Urinary bladder (tissue), 4 donors: ENCODE measurements around the gene PISD. TPM values are rescaled to one million over a fixed set of nuclear protein-coding genes. Genes with fewer than 3 reads are reported as not detected.

Source experiments
- DNase-seq: peaks from one replicate; pipeline ENCODE4 v3.0.0-alpha.2; 2015; ENCODE audit errors: extremely low spot score
- H3K27ac ChIP-seq: one replicate; pipeline ENCODE4 v1.5.1; 2013; ENCODE audit warnings: low read depth, mild to moderate bottlenecking, moderate library complexity
- H3K36me3 ChIP-seq: one replicate; pipeline ENCODE4 v1.6.1; 2013; ENCODE audit warnings: mild to moderate bottlenecking, moderate library complexity; ENCODE audit not compliant: insufficient read depth
- H3K4me1 ChIP-seq: one replicate; pipeline ENCODE4 v1.6.1; 2013; ENCODE audit warnings: mild to moderate bottlenecking, moderate library complexity; ENCODE audit not compliant: insufficient read depth
- H3K4me3 ChIP-seq: one replicate; pipeline ENCODE4 v1.5.1; 2013; ENCODE audit warnings: low read depth, low read length
- WGBS: extraction: QIAGEN DNeasy Blood & Tissue Kit; methylation state at CpG from one replicate; pipeline ENCODE4 v1.1.7; 2013; 5-methylcytosine and 5-hydroxymethylcytosine counted together
- polyA plus RNA-seq: library from polyadenylated mRNA; stranded (reverse); fragments of 200-250 nt; gene quantifications from one replicate; pipeline ENCODE4 v1.2.3, GENCODE V29; 2013
- total RNA-seq: library from RNA; depleted of rRNA; stranded (reverse); fragments of >200 nt; gene quantifications from one replicate; pipeline ENCODE4 v1.2.3, GENCODE V29; 2014
- donor health status: healthy with polysubstance abuse.
- donor health status: healthy.

The PISD gene
- total and polyA plus RNA-seq, 2 donors: 20.1 to 22.6 TPM

GRCh38 chr22:31615491-31615860 is 46.5 kb downstream of the PISD start:
- no peak overlapping the region for H3K27ac ChIP-seq
- no peak for DNase-seq
- H3K4me1 ChIP-seq: no peaks in the 10 kb centered on the region
- WGBS: 78% methylated on average over 4 of the region's 4 CpGs
- H3K36me3 ChIP-seq: no peaks in the 10 kb centered on the region
- no peak overlapping the region for H3K4me3 ChIP-seq

- 71% methylated on average over 18 of the region's 18 CpGs for WGBS
- no peak for DNase-seq
- Histone ChIP-seq H3K4me1 (no peaks in the 10 kb centered on the region), H3K36me3 (no peaks in the 10 kb centered on the region), H3K27ac (no peak overlapping the region), H3K4me3 (no peak overlapping the region)
These were observed 47.1 kb downstream of the PISD start for GRCh38 chr22:31614781-31615490.

- DNase-seq: no peak
- Histone ChIP-seq H3K4me1 (no peaks in the 10 kb centered on the region), H3K27ac (no peak overlapping the region), H3K36me3 (no peaks in the 10 kb centered on the region), H3K4me3 (no peak overlapping the region)
- 87% methylated on average over 10 of the region's 10 CpGs for WGBS
These were observed 48.1 kb downstream of the PISD start for GRCh38 chr22:31613904-31614296.

GRCh38 chr22:31613286-31613903 is 48.6 kb downstream of the PISD start:
- DNase-seq: no peak
- Histone ChIP-seq H3K27ac (no peak overlapping the region), H3K36me3 (no peaks in the 10 kb centered on the region), H3K4me1 (no peaks in the 10 kb centered on the region), H3K4me3 (no peak overlapping the region)
- WGBS: 88% methylated on average over 23 of the region's 23 CpGs

- H3K4me1 ChIP-seq: no peaks in the 10 kb centered on the region
- H3K27ac ChIP-seq: no peak overlapping the region
- no peaks in the 10 kb centered on the region for H3K36me3 ChIP-seq
- no peak overlapping the region for H3K4me3 ChIP-seq
- WGBS: 90% methylated on average over 12 of the region's 12 CpGs
- no peak for DNase-seq
These were observed 49.1 kb downstream of the PISD start for GRCh38 chr22:31612891-31613285.

- 39% methylated on average over 16 of the region's 16 CpGs for WGBS
- H3K4me3 ChIP-seq: no peak overlapping the region
- no peak overlapping the region for H3K27ac ChIP-seq
- no peaks in the 10 kb centered on the region for H3K4me1 ChIP-seq
- H3K36me3 ChIP-seq: no peaks in the 10 kb centered on the region
- DNase-seq: no peak
These were observed 50.8 kb downstream of the PISD start for GRCh38 chr22:31611061-31611760.

- WGBS: 75% methylated on average over 6 of the region's 6 CpGs
- no peak for DNase-seq
- H3K4me1 ChIP-seq: no peaks in the 10 kb centered on the region
- no peak overlapping the region for H3K4me3 ChIP-seq
- H3K27ac ChIP-seq: no peak overlapping the region
- no peaks in the 10 kb centered on the region for H3K36me3 ChIP-seq
These were observed 51.4 kb downstream of the PISD start for GRCh38 chr22:31610611-31611010.

- Histone ChIP-seq H3K27ac (no peak overlapping the region), H3K4me3 (no peak overlapping the region), H3K36me3 (no peaks in the 10 kb centered on the region), H3K4me1 (no peaks in the 10 kb centered on the region)
- WGBS: 94% methylated on average over 10 of the region's 10 CpGs
- no peak for DNase-seq
These were observed 52.3 kb downstream of the PISD start for GRCh38 chr22:31609716-31610115.

GRCh38 chr22:31607696-31608095 is 54.3 kb downstream of the PISD start:
- WGBS: 93% methylated on average over 7 of the region's 7 CpGs
- no peaks in the 10 kb centered on the region for H3K4me1 ChIP-seq
- H3K36me3 ChIP-seq: no peaks in the 10 kb centered on the region
- no peak overlapping the region for H3K4me3 ChIP-seq
- no peak for DNase-seq
- H3K27ac ChIP-seq: no peak overlapping the region

GRCh38 chr22:31605851-31606585 is 56.0 kb downstream of the PISD start:
- 97% methylated on average over 9 of the region's 9 CpGs for WGBS
- H3K27ac ChIP-seq: no peak overlapping the region
- DNase-seq: no peak
- no peaks in the 10 kb centered on the region for H3K4me1 ChIP-seq
- peaks cover 5% of the 10 kb centered on the region for H3K36me3 ChIP-seq
- H3K4me3 ChIP-seq: no peak overlapping the region

GRCh38 chr22:31604746-31605705 is 57.0 kb downstream of the PISD start:
- no peak for DNase-seq

GRCh38 chr22:31604137-31604705 is 57.8 kb downstream of the PISD start:
- no peak for DNase-seq
- 93% methylated on average over 14 of the region's 14 CpGs for WGBS
- no peaks in the 10 kb centered on the region for H3K4me1 ChIP-seq
- H3K4me3 ChIP-seq: no peak overlapping the region
- H3K27ac ChIP-seq: no peak overlapping the region
- H3K36me3 ChIP-seq: peaks cover 5% of the 10 kb centered on the region

More at GRCh38 chr22:31604746-31605705, 57.0 kb downstream of the PISD start:
- H3K4me3 ChIP-seq: no peak overlapping the region
- no peaks in the 10 kb centered on the region for H3K4me1 ChIP-seq
- WGBS: 89% methylated on average over 17 of the region's 17 CpGs
- peaks cover 5% of the 10 kb centered on the region for H3K36me3 ChIP-seq
- H3K27ac ChIP-seq: no peak overlapping the region
